GM18526 (cell line): ENCODE results near the gene SAXO1.

ENCODE experiments used
- POLR2A ChIP-seq: IDR thresholded peaks from 3 replicates; pipeline ENCODE4 v1.6.1; 2011; ENCODE audit not compliant: insufficient read length; ENCODE audit errors: extremely low read depth

The SAXO1 gene, protein sequence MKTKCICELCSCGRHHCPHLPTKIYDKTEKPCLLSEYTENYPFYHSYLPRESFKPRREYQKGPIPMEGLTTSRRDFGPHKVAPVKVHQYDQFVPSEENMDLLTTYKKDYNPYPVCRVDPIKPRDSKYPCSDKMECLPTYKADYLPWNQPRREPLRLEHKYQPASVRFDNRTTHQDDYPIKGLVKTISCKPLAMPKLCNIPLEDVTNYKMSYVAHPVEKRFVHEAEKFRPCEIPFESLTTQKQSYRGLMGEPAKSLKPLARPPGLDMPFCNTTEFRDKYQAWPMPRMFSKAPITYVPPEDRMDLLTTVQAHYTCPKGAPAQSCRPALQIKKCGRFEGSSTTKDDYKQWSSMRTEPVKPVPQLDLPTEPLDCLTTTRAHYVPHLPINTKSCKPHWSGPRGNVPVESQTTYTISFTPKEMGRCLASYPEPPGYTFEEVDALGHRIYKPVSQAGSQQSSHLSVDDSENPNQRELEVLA

DNA sequence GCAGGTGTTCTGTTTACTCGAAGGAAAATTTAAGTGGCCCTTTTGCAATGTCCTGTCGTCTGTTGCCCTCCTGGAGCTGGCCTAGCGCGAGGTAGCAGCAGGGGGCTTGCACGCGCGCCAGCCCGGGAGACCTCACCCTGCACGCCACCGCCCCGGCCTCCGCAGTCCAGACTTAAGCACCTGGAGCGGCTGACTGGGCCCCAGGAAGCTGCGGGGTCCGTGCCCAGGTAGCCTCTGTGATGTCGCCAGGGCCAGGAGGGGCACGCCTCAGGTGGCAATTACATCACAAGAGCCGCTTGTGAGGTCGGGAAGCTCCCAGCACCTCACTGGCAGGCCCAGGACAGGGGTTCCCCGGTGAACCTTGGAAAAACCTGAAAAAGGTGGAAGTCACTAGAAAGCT lies at the start of gene SAXO1:
Gene SAXO1, minus strand, starts transcription at position 195 of the 400 bp plus-strand sequence. CDS start 301 bp downstream, outside the sequence.
- no peak for TF ChIP-seq POLR2A

DNA sequence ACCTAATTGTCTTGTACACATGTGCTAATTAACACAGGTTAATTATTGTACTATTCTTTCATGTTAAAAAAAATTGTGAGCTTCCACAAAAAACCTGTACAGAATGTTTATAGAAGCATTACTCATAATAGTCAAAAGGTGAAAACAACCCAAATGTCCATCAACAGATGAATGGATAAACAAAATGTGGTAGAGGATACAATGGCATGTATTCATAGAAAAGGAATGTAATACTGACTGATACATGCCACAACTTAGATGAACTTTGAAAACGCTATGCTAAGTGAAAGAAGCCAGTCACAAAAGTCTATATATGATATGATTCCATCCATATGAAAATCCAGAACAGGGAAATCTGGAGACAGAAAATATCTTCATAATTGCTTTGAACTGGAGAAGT lies 41.8 kb upstream of the SAXO1 start:
- no peak for TF ChIP-seq POLR2A

DNA sequence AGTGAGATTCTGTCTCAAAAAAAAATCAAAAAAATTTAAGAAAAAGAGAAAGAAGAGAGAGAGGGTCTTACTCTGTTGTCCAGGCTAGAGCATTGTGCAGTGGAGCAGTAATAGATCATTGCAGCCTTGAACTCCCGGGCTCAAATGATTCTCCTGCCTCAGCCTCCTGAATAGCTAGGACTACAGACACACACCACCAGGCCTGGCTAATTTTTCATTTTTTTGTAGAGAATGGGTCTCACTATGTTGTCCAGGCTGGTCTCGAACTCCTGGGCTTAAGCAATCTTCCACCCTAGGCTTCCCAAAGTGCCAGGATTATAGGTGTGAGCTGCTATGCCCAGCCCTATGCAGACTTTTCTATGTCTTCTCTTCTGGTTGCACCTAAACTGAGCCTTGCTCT lies 41.2 kb upstream of the SAXO1 start:
- no peak for TF ChIP-seq POLR2A

DNA sequence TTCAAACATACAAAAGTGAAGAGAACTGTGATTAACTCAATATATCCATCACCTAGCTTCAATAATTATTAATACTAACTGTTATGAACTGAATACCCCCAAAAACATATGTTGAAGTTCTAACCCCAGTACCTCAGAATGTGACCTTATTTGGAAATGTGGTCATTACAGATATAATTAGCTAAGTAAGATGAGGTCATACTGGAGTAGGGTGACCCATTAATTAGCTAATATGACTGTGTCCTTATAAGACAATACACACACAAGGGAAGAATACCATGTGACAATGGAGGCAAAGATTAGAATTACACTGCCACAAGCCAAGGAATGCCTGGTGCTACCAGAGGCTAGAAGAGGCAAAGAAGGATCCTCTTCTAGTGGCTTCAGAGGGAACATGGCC lies 24.0 kb upstream of the SAXO1 start:
- TF ChIP-seq POLR2A = no peak

DNA sequence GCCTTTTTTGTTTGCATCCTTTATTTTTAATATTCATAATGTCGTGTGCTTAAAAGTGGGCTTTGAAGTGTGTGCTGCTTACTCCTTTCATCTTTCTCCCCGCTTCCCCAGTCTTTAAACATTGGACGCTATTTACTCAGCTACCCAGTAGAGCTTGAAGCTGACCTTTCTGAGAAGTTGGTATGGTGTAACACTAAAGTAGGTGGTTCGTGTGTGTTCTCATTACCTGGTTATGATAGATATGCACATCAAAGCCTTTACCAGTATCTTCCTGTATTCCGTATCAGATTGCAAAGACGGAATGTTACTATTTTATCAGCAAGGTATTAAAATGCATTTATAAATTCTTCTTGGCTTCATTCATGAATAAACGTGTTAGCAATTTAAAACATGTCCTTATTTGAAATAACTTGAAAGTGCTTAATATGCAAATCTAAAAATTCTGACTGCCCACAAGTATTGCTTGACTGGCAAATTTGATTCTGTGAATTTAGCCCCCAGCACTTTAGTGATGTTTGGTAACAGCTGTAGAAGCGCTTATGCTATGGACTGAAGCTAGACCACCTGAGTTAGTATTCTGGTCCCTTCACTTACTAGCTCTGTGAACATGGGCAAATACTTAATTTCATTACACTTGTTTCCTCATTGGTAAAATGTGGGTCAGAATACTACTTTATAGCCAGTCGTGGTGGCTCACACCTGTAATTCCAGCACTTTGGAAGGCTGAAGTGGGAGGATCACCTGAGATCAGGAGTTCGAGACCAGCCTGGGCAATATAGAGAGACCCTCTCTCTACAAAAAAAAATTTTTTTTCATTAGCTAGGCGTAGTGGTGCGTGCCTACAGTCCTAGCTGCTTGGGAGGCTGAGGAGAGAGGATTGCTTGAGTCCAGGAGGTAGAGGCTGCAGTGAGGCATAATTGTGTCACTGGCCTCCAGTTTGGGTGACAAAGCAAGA lies 17.9 kb upstream of the SAXO1 start:
- no peak for TF ChIP-seq POLR2A

DNA sequence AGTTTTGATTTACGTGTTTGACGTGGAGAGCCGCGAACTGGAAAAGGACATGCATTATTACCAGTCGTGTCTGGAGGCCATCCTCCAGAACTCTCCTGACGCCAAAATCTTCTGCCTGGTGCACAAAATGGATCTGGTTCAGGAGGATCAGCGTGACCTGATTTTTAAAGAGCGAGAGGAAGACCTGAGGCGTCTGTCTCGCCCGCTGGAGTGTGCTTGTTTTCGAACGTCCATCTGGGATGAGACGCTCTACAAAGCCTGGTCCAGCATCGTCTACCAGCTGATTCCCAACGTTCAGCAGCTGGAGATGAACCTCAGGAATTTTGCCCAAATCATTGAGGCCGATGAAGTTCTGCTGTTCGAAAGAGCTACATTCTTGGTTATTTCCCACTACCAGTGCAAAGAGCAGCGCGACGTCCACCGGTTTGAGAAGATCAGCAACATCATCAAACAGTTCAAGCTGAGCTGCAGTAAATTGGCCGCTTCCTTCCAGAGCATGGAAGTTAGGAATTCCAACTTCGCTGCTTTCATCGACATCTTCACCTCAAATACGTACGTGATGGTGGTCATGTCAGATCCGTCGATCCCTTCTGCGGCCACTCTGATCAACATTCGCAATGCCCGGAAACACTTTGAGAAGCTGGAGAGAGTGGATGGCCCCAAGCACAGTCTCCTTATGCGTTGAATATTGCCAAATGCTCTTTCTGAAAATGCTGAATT lies 17.1 kb upstream of the SAXO1 start:
- no peak for TF ChIP-seq POLR2A

DNA sequence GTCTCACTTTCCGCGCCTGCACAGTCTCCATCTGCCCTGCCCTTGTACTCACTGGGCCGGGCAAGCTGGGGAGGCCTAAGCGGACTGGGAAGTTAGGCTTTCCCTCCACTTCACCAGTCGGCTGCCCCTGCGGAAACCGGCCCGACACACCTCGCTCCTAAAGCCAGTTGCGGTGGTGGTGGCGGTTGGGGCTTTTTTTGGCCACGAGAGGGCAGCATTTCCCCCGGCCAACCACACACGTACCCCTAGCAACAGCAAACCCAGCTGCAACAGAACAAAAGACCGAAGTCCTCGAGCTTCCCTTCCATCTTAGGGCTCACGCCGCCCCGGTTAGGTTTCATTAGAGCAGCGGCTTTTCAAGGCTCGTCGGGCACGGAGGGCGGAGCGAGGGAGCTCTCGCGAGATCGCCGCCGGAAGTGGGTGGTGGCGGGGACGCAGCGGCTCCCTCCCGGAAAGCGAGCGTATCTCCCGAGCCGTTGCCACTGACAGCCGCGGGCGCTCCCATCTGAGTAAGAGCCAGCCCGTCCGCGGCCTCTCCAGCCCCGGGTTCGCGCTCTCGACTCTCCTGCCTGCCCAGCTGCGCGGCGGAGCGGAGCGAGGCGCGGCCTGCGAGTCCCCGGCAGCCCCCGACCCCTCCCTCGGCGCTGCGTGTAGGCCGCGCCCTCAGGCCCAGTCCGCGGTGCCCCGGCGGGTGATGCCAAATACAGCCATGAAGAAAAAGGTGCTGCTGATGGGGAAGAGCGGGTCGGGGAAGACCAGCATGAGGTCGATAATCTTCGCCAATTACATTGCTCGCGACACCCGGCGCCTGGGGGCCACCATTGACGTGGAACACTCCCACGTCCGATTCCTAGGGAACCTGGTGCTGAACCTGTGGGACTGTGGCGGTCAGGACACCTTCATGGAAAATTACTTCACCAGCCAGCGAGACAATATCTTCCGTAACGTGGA lies 16.2 kb upstream of the SAXO1 start, which contains the start of gene RRAGA:
Gene RRAGA, plus strand, starts transcription at position 462 of the 951 bp plus-strand sequence. Its CDS starts 233 bp downstream, at position 695.
- peak; percentile 93 for TF ChIP-seq POLR2A

DNA sequence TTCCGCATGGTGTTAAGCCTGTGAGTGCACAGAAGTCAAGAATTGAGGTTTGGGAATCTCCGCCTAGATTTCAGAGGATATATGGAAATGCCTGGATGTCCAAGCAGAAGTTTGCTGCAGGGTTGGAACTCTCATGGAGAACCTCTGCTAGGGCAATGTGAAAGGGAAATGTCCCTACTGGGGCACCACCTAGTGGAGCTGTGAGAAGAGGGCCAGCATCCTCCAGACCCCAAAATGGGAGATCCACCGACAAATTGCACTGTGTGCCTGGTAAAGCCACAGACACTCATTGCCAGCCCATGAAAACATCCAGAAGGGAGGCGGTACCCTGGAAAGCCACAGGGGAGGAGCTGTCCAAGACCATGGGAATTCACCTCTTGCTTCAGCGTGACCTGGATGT lies 3.6 kb upstream of the SAXO1 start:
- no peak for TF ChIP-seq POLR2A

DNA sequence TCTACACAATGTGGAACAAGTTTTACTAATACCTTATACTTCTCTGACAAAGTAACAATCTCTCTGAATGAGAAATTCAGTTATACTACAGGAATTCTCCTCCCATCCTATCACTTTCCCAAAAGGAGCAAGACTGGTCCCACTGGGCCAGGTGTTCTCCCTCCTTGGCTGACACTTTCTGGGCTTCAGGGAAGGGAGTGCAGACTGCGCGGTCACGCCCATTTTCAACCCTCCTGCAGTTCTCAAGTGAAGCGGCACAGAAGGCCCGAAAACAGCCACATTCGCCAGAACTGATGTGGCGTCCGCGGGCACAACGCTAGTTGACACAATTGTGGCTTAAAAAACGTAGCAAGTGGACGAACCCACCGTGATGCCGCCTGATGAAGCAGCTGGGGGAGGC lies 603 bp downstream of the SAXO1 start:
- no peak for TF ChIP-seq POLR2A

DNA sequence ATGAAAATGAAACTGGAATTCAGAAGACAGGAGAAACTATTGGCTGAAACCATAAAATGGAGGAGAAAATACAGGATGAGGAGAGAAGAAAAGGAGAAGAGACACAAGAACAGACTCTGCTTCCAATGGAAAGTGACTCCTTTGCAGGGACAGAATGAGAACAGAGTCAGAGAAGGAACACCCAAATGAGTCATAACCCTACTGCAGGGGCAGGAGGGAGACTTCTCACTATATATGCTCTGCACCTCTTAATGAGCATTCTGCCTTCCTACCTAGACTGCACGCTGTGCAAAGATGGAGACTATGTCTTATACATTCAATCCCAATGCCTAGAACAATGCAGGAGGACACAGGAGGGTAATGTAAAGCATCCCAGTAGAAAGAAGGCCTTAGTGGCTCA lies 2.1 kb downstream of the SAXO1 start:
- TF ChIP-seq POLR2A = no peak

DNA sequence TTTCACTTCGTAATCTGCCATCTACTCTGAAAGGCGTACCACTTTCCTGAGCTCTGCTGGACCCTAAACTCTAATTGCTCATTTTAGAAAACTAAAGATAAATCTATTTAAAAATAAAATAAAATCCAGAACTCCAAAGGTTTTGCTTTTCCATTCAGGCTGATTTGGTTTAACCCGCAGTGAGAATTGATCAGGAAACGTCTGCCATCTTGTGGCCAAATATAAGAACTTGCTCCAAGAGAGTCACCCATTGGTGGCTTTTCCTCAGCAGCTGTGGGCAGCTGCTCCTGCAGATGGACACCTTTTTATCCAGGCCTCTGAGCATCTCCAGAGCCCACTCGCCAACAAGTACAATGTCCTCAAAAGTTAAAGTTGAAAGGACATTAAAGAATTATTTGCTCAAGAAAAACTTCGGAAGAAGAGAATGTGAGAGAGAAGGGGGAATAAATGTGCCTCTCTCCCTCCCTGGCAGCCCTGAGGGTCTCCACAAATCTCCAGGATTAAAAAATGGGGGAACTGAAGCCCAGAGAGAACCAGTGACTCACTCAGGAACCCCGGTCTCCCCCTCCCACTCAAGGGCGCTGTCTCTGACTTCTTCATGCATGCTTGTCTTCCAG lies 4.1 kb downstream of the SAXO1 start:
- no peak for TF ChIP-seq POLR2A

DNA sequence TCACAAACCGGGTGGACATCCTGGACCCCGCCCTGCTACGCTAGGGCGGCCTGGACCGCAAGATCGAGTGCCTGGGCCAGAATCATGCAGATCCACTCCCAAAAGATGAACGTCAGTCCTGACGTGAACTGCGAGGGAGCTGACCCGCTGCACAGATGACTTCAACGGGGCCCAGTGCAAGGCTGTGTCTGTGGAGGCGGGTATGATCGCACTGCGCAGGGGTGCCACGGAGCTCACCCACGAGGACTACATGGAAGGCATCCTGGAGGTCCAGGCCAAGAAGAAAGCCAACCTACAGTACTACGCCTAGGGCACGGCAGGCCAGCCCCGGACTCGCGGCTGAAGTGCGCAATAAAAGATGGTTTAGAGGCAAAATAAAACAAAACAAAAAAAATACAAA lies 5.2 kb downstream of the SAXO1 start:
- no peak for TF ChIP-seq POLR2A

DNA sequence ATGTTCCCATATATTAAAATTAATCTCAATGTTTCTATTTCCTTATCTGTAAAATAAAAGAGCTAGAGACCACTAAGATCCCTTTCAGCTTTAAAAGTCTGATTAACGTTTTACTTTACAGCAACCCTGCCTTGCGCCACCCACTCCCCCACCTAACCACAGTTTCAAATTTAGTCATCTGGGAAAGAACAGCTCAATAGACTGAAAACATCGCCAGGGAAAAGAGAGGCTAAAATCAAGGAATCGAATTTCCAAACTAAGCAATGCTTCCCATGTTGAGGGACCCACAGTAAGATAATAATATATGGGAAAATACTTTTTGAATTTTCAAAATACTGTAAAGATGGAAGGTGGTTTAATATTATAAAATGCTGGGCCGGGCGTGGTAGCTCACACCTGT lies 6.6 kb downstream of the SAXO1 start:
- TF ChIP-seq POLR2A = no peak

DNA sequence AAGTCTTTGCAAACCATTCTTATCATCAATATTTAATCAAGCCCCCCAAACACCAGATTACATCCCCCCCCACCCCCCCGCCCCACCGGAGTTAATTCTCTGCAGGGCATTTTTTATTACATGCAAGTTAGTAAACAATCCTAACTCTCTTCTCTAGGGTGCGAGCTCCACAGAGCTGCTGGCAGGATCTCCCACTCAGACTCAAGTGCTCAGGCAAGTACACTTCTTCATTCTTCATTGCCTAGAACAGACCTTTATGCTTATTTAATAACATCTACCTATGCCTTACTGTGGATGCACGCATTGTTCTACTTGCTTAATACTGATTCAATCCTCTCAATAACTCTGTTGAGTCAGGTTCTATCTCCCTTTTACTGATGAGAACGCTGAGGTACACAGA lies 9.9 kb downstream of the SAXO1 start:
- no peak for TF ChIP-seq POLR2A

DNA sequence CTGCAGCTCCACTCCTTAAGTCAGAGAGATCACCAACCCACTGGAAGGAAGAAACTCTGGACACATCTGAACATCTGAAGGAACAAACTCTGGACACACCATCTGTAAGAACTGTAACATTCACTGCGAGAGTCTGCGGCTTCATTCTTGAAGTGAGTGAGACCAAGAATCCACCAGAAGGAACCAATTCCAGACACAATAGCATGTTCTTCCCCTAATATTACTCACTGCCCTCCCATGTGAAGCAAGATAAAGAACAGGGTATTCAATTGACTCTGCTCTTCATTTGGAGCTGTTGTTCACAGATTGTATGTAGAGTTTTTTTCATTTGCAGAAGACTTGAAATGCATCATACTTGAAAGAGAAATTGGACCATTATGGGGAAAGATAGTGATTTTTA lies 10.8 kb downstream of the SAXO1 start:
- no peak for TF ChIP-seq POLR2A
